ENCODE results near the gene TYMP.

Gene TYMP

DNA sequence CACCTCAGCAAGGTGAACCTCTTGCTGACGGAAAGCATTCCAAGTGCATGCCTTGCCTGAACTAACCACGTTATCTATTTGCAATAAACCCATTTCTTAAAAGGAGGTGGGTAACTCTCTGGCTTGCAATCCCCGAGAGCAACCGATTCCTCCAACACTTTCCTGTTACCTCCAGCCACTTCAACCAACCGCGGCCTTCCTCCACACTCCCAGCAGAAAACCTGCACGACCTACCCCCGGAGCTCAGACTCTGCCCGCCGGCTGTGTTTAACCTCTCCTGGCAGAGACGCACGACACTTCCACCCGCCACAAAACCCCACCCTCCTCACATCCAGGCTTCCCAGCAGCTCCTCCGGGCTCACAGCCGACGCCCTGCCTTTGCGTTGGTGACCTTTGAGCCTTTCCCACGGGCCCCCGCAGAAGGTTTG, 5.1 kb downstream of the TYMP start:
- DNase-seq (ENCODE audit: low read depth, low spot score): peak; percentile 12
- in situ Hi-C loops (cut with HindIII; ENCODE audit: low sequenced_read_pairs): no loop called here
- TF ChIP-seq, protein P1, sequence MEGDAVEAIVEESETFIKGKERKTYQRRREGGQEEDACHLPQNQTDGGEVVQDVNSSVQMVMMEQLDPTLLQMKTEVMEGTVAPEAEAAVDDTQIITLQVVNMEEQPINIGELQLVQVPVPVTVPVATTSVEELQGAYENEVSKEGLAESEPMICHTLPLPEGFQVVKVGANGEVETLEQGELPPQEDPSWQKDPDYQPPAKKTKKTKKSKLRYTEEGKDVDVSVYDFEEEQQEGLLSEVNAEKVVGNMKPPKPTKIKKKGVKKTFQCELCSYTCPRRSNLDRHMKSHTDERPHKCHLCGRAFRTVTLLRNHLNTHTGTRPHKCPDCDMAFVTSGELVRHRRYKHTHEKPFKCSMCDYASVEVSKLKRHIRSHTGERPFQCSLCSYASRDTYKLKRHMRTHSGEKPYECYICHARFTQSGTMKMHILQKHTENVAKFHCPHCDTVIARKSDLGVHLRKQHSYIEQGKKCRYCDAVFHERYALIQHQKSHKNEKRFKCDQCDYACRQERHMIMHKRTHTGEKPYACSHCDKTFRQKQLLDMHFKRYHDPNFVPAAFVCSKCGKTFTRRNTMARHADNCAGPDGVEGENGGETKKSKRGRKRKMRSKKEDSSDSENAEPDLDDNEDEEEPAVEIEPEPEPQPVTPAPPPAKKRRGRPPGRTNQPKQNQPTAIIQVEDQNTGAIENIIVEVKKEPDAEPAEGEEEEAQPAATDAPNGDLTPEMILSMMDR (IDR thresholded peaks at IDR 0.05; ENCODE audit: low read depth, low read length): no peak
- H3K4me3 ChIP-seq (ENCODE audit: low read depth, low read length): peak overlapping the region; percentile 72

GRCh38 chr22:50523806-50524675, 5.8 kb downstream of the TYMP start:
- in situ Hi-C loops (cut with HindIII; ENCODE audit: low sequenced_read_pairs): no loop called here
- peak overlapping the region; percentile 72 for H3K4me3 ChIP-seq (ENCODE audit: low read depth, low read length)
- TF ChIP-seq, protein P1 (IDR thresholded peaks at IDR 0.05; ENCODE audit: low read depth, low read length): no peak
- no peak for DNase-seq (ENCODE audit: low read depth, low spot score)

- in situ Hi-C loops (cut with HindIII; ENCODE audit: low sequenced_read_pairs): no loop called here
These were observed 6.4 kb downstream of the TYMP start for GRCh38 chr22:50523458-50523805.

DNA sequence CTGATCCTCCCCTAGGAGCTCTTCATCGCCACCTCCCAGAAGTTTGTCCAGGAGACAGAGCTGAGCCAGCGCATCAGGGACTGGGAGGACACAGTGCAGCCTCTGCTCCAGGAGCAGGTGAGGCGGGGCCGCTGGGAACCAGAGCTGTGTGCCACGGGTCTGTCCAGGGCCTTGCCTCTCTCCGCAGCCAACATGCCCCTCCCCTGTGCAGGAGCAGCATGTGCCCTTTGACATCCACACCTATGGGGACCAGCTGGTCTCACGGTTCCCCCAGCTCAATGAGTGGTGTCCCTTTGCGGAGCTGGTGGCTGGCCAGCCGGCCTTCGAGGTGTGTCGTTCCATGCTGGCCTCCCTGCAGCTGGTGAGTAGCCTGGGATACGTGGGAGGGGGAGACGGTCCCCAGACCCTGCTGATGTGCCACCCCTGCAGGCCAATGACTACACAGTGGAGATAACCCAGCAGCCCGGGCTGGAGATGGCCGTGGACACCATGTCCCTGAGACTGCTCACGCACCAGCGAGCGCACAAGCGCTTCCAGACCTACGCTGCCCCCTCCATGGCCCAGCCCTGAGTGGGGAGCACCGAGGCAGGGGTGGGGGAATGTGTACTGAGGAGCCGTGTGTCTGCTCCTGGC, 6.9 kb downstream of the TYMP start:
- in situ Hi-C loops (cut with HindIII; ENCODE audit: low sequenced_read_pairs): no loop called here
- H3K4me3 ChIP-seq (ENCODE audit: low read depth, low read length): no peak overlapping the region
- DNase-seq (ENCODE audit: low read depth, low spot score): no peak
- TF ChIP-seq, protein P1 (IDR thresholded peaks at IDR 0.05; ENCODE audit: low read depth, low read length): no peak

More at GRCh38 chr22:50523458-50523805, 6.4 kb downstream of the TYMP start:
- DNase-seq (ENCODE audit: low read depth, low spot score): no peak
- TF ChIP-seq, protein P1 (IDR thresholded peaks at IDR 0.05; ENCODE audit: low read depth, low read length): no peak
- no peak overlapping the region for H3K4me3 ChIP-seq (ENCODE audit: low read depth, low read length)

GRCh38 chr22:50522208-50522805, 7.5 kb downstream of the TYMP start:
- no peak for DNase-seq (ENCODE audit: low read depth, low spot score)
- no peak overlapping the region for H3K4me3 ChIP-seq (ENCODE audit: low read depth, low read length)
- TF ChIP-seq, protein P1 (IDR thresholded peaks at IDR 0.05; ENCODE audit: low read depth, low read length): no peak
- in situ Hi-C loops (cut with HindIII; ENCODE audit: low sequenced_read_pairs): no loop called here

- TF ChIP-seq, protein P1 (IDR thresholded peaks at IDR 0.05; ENCODE audit: low read depth, low read length): no peak
- no peak for DNase-seq (ENCODE audit: low read depth, low spot score)
- H3K4me3 ChIP-seq (ENCODE audit: low read depth, low read length): no peak overlapping the region
- in situ Hi-C loops (cut with HindIII; ENCODE audit: low sequenced_read_pairs): no loop called here
These were observed 8.1 kb downstream of the TYMP start for GRCh38 chr22:50521710-50522109.

All from astrocyte of the spinal cord (primary cell).